GM12874 (cell line): ENCODE measurements around the gene PCDHGA3.

ENCODE experiments used
- TF ChIP-seq, protein P1 (sequence below): IDR thresholded peaks from 2 replicates; pipeline ENCODE4 v1.5.1; 2011; ENCODE audit warnings: low read depth, mild to moderate bottlenecking, control low read depth, low read length, moderate library complexity; ENCODE audit not compliant: insufficient read depth

The PCDHGA3 gene

DNA sequence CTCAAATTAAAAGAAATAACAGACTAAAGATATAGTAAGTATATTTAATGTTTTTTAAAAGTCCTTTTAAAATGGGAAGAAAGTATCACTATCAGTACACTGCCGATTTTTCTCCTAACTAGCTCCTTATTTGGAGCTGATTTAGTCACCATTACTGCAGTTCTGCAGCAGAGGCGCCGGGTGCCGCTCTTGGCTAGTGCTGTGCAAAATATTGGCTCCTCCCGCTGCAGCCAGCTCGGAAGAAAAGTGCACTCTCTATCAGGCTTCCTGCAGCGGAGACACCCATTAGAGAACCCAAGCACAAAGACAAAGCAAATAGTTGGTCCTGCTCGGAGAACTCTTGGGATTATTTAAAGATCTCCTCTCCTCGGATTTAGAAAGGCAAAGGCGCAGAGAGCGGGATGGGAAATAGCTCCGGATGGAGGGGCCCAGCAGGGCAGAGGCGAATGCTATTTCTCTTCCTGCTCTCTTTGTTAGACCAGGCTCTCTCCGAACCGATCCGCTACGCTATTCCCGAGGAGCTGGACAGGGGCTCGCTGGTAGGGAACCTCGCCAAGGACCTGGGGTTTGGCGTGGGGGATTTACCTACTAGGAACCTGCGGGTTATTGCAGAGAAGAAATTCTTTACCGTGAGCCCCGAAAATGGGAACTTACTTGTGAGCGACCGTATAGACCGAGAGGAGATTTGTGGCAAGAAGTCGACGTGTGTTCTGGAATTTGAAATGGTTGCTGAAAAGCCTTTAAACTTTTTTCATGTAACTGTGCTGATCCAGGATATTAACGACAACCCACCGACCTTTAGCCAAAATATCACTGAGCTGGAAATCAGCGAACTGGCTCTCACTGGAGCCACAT, 26.6 kb downstream of the PCDHGA3 start, which contains the start of gene PCDHGB3:
PCDHGB3 (plus strand) TSS at position 249 of the 855 bp plus-strand sequence; CDS start at position 402, 153 bp downstream.
- TF ChIP-seq, protein P1, sequence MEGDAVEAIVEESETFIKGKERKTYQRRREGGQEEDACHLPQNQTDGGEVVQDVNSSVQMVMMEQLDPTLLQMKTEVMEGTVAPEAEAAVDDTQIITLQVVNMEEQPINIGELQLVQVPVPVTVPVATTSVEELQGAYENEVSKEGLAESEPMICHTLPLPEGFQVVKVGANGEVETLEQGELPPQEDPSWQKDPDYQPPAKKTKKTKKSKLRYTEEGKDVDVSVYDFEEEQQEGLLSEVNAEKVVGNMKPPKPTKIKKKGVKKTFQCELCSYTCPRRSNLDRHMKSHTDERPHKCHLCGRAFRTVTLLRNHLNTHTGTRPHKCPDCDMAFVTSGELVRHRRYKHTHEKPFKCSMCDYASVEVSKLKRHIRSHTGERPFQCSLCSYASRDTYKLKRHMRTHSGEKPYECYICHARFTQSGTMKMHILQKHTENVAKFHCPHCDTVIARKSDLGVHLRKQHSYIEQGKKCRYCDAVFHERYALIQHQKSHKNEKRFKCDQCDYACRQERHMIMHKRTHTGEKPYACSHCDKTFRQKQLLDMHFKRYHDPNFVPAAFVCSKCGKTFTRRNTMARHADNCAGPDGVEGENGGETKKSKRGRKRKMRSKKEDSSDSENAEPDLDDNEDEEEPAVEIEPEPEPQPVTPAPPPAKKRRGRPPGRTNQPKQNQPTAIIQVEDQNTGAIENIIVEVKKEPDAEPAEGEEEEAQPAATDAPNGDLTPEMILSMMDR, result peak; percentile 66

DNA sequence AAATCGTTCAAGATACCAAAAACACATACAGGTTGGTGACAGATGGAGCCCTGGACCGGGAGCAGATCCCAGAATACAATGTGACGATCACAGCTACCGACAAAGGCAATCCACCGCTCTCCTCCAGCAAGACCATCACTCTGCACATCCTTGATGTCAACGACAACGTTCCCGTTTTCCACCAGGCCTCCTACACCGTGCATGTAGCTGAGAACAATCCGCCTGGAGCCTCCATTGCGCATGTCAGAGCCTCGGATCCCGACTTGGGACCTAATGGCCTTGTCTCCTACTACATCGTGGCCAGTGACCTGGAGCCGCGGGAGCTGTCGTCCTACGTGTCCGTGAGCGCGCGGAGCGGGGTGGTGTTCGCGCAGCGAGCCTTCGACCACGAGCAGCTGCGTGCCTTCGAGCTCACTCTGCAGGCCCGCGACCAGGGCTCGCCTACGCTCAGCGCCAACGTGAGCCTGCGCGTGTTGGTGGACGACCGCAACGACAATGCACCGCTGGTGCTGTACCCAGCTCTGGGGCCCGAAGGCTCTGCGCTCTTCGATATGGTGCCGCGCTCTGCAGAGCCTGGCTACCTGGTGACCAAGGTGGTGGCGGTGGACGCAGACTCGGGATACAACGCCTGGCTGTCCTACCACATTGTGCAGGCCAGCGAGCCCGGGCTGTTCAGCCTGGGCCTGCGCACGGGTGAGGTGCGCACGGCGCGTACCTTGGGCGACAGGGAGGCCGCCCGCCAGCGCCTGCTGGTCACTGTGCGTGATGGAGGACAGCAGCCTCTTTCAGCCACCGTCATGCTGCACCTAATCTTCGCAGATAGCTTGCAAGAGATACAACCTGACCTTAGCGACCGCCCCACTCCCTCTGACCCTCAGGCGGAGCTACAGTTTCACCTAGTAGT, 28.2 kb downstream of the PCDHGA3 start:
- TF ChIP-seq, protein P1, result no peak

- TF ChIP-seq, protein P1, result peak; percentile 29; the same call in 1 of the 2 replicates
Observed at GRCh38 chr5:141373673-141374317, 30.2 kb downstream of the PCDHGA3 start, which contains the start of gene PCDHGA6. Gene PCDHGA6, plus strand, starts transcription at chr5:141373891. Its CDS starts 193 bp downstream, at chr5:141374084.

GRCh38 chr5:141374627-141375026, 31.0 kb downstream of the PCDHGA3 start:
- TF ChIP-seq, protein P1, result no peak

- TF ChIP-seq, protein P1, result 0 out of 2 replicates have a peak, but pooled peaks have one; percentile 4
Observed at GRCh38 chr5:141375444-141376155, 32.0 kb downstream of the PCDHGA3 start.

GRCh38 chr5:141382469-141383294, 39.1 kb downstream of the PCDHGA3 start, which contains the start of gene PCDHGA7:
Gene PCDHGA7, plus strand, starts transcription at chr5:141382742. Its CDS starts 158 bp downstream, at chr5:141382900.
- TF ChIP-seq, protein P1, result no peak
